IPS-NIHi11 (cell line): ENCODE data around the gene RPUSD4.
A peak's percentile ranks its signal among the peaks of the same experiment; 100 is the strongest.

Experiments
- DNase-seq: peaks from one replicate; pipeline ENCODE4 v3.0.0; 2012; ENCODE audit warnings: mixed read lengths, low spot score

Gene RPUSD4

DNA sequence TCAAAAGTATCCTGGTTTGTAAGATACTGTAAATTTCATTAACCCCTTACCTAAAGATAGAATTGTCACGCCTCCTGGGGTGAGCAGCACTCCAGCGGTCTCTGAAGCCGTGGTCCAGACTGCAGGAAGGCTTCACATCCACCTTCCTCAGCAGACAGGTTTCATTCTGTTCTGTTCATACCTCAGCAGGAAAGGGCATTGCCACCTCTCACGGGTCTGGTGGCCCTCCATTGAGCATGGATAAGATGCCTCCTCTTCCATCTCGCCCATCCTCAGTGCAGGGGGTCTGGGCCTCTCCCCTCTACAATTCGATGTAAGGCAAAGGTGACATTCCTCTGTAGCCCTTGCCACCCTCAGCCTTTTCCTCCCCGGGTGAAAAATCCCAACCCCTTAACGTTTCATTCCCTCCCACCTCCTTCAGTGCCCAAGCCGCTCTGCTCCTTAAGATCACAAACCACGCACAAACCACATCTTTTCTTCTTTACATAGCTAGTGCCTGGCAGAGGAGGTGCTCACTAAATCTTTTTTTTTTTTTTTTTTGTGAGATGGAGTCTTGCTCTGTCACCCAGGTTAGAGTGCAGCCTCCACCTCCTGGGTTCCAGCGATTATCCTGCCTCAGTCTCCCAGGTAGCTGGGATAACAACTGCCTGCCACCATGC is 28.5 kb downstream of the RPUSD4 start:
- no peak for DNase-seq

DNA sequence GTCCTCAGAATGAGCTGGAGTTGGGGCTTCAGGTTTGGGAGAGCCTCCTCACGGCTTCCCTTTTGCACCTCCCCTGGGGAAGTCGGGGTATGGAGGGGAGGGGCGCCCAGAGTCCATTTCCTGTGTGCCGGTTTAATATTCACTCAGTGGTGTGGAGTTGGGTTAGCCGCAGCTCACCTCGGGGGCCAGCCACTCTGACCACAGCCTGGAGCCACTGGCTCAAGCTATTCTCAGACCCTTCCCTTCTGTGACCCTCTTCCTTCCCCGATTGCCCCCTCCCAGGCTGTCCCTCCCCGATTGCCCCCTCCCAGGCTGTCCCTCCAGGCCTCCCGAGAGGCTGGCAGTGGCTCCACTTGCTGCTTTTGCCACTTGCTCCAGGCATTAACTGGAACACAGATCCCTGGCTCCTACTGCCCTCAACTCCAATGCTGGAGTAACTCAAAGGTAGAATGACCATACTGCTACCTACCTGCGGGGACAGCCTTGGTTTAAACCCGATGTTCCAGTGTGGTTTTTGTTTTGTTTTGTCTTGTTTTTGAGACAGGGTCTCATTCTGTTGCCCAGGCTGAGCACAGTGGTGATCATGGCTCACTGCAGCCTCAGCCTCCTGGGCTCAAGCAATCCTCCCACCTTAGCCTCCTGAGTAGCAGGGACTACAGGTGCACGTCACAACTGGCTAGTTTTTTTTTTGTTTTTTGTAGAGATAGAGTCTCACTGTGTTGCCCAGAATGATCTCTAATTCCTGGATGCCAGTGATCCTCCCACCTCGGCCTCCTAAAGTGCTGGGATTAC is 29.3 kb downstream of the RPUSD4 start:
- no peak for DNase-seq

DNA sequence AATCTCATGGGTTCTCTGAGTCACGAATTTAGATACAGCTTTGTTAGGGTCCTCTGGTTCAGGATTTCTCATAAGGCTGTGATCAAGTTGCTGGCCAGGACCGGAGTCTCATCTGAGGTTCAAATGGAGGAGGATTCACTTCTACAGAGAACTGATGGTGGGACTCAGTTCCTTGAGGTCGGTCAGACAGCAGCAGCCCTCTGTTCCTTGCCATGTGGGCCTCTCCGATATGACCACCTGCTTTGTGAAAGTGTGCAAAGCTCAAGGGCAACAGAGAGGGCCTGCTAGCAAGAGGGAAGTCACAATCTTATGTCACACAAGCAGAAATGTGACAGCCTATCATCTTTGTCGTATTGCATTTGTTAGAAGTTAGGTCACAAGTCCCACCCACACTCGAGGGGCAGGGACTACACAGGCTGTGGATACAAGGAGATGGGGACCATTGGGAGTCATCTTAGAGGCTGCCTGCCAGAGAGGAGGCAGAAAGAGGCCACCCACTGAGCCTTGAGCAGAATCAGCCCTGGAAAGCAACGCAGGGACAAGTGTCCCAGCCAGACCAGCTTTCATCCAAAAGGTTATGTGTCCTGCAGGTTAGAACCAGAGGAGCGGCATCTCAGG is 34.5 kb downstream of the RPUSD4 start:
- no peak for DNase-seq

- no peak for DNase-seq
These were observed 36.1 kb downstream of the RPUSD4 start for GRCh38 chr11:126175393-126175792.

DNA sequence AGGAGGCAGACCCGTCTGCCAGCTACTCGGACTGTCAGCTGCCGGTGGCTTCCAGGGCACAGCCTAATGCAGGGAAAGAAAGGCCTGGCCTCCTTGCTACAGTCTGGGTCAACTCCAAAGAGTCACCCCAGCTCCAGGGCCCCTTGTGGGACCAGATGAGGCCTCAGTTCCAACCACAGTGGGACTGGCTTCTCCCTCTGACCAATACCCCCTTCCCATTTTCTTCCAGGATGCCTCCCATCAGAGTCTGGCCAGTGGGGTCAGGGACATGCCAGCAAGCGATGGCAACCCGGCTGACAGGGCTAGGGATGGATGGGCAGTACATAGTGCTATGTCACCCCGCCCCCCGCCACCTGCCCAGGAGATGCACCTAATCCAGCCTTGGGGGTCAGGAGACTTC is 36.6 kb downstream of the RPUSD4 start:
- no peak for DNase-seq

DNA sequence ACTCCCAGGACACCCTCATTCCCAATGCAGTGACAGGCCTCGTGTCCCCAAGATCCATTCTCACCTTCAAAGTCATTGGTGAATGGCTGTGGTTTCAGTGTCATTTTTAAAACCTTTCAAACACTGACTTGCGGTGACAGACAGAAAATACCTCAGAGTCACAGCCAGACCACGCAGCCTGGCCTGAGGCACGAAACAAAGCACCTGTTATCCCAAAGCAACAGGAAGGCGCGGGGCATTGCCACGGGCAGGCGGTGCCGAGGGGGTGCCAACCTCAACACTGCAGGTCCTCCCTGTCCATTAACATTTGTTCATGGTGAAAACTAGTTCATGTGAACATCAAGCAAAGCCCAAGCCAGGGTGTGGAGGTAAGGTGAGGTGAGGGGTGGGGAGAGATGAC is 38.2 kb downstream of the RPUSD4 start:
- no peak for DNase-seq

- no peak for DNase-seq
These were observed 38.8 kb downstream of the RPUSD4 start for GRCh38 chr11:126172596-126173038.

GRCh38 chr11:126169291-126169690 is 42.2 kb downstream of the RPUSD4 start:
- no peak for DNase-seq

- DNase-seq = no peak
These were observed 44.0 kb downstream of the RPUSD4 start for GRCh38 chr11:126167488-126167887.

DNA sequence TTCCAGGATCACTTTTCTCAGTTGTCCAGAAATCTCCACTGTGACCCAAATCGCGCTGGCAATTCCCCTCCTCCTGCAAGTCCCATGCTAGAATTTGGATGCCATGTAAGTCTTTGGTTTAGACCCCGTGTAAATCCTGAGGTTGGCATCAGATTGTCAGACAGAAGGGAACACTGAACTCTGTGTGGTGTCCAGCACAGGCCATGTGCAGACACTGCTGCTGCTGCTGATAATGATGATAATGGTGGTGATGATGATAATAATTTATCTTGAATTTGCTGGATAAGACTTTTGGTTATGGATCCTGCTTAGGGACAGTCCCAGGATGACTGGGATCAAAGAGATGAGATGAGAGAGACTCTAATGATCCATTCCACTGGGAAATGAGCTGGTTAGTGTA is 45.0 kb downstream of the RPUSD4 start:
- no peak for DNase-seq

DNA sequence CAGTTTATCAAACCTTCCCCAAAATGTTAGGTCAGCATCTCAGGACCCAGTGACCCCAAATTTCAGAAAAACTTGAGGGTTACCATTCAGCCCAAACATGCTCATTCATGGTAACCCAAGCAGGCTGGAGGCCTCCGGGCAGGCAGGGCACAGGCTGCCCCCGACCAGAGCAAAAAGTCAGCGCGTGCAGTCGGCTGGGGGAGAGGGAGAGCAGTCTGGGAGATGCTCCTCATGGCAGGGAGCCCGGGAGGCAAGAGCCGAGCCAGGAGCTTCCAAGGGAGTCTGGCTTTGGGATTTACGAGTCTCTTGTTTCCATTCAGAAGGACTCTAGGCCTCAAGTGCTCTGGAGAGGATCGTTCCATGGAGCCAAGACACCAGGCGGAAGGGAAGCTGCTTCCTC is 45.7 kb downstream of the RPUSD4 start:
- peak; percentile 4 for DNase-seq

DNA sequence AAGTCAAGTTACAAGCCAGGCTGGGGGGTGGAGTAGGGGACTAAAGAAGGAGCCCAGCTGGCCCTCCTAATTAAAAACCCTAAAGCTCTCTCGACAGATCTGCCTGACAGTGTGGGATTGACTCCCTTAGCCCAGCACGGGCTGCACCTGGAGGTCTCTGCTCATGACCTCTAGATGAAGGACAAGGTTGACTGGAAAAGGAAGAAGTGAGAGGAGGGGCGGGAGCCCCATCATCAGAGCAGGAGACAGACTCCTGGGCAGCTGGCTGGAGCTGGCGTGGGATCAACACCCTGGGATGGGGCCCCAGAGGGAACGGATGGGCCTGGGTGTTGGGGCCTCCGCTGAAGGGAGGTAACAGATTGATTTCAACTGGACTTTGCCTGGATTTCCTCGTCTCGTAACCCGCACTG is 46.1 kb downstream of the RPUSD4 start:
- DNase-seq = no peak

DNA sequence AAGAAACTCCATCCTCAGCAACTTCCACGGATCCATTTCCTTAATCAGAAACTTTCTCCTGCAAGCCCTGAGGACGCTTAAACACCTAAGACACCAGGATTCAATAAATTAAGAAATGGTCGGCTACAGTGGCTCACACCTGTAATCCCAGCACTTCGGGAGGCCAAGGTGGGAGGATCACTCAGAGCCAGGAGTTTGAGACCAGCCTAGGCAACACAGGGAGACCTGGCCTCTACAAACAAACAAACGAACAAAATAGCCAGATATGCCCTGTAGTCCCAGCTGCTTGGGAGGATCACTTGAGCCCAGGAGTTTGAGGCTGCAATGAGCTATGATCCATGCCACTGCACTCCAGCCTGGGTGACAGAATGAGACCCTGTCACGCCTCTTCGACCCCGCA is 46.7 kb downstream of the RPUSD4 start:
- no peak for DNase-seq

GRCh38 chr11:126163779-126164178 is 47.7 kb downstream of the RPUSD4 start:
- no peak for DNase-seq

GRCh38 chr11:126163074-126163700 is 48.3 kb downstream of the RPUSD4 start:
- no peak for DNase-seq

GRCh38 chr11:126162306-126163030 is 49.0 kb downstream of the RPUSD4 start:
- no peak for DNase-seq

DNA sequence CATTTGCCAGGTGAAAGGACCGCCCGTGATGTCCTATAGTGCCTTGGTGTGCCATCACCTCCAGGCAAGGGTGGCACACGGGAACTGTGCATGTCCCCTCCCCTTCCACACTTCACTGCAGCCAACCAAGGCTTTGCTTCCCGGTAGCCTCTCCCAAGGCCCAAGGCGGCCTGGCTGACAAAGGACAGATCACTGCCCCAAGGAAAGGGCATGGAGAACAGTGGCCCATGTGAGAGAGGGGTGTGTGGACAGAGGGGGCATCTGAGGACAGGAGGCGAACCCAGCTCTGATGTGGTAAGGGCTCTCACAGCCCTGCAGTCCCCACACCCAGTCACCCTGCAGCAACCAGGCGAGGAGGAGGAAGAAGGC is 50.4 kb downstream of the RPUSD4 start:
- no peak for DNase-seq

DNA sequence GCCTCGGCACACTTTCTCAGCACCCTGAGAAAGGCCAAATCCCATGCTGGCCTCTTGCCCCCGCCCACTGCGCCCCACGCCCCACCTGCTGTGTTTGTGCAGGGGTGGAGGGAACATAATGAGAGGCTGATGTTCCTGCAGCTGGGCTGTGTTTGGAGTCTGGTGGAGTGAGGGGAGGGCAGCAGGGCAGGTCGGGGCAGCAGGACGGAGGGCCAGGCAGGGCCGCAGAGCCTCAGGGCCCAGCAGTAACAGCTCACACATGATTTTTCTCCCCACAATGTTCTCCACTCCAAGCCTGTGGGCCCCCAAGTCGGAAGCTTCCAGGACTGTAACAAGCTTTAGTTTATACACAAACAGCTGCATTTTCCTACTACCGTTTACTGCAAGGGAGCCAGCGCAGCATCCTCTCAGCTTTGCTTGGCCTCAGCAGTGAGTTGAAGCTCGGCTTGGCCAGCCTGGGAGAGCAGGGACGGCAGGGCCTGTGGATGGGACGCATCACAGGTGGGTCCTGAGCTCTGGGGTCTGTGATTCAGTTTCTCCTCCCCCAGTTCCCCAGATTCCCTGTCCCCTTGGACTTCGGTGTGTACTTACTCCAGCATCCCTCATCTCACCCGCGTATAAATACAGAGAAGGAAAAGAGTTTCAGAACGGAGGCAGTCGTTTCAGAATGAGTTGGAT is 51.0 kb downstream of the RPUSD4 start:
- peak; percentile 37 for DNase-seq

GRCh38 chr11:126159719-126160344 is 51.6 kb downstream of the RPUSD4 start:
- DNase-seq = peak; percentile 66

- peak; percentile 5 for DNase-seq
These were observed 53.2 kb downstream of the RPUSD4 start for GRCh38 chr11:126158054-126158791.
